Measurements from ENCODE around the gene AURKA.
"Not testable (repeated sequence)": the region's sequence is repeated elsewhere in the genome, so short reads cannot be mapped to it uniquely, and the experiment has no call there.

Gene AURKA

DNA sequence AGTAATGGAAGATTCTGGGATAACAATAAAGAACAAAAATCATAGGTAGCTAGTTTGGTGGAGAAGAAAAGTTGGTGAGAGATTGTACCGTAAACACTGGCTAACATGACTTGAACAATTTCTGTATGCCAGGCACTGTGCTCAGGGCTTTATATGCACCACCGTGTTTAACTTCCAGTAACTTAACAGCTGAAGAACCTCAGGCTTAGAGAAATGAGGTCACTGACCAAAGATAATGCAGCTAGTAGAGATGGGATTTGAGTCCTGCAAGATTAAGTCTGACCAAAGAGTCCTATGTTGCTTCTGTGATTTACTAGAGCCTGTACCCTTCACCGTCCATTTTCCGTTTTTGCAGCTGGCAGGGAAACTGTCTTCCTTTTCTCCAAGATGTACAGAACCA is 3.2 kb upstream of the AURKA start:
- Histone ChIP-seq H3K27ac (no peak overlapping the region), H3K4me1 (ENCODE audit: control insufficient read depth in 1 of 2, insufficient read depth in 1 of 2, low read depth in 1 of 2, low read length in 1 of 2) (peaks cover 29 to 31% of the 10 kb centered on the region in 2 experiments), H3K4me3 (ENCODE audit: low read depth in 1 of 2, low read length in 1 of 2) (no peak overlapping the region), H3K27me3 (no peaks in the 10 kb centered on the region), H3K36me3 (peaks cover 46% of the 10 kb centered on the region), H3K9me3 (no peaks in the 10 kb centered on the region)
- TF ChIP-seq, protein P1, sequence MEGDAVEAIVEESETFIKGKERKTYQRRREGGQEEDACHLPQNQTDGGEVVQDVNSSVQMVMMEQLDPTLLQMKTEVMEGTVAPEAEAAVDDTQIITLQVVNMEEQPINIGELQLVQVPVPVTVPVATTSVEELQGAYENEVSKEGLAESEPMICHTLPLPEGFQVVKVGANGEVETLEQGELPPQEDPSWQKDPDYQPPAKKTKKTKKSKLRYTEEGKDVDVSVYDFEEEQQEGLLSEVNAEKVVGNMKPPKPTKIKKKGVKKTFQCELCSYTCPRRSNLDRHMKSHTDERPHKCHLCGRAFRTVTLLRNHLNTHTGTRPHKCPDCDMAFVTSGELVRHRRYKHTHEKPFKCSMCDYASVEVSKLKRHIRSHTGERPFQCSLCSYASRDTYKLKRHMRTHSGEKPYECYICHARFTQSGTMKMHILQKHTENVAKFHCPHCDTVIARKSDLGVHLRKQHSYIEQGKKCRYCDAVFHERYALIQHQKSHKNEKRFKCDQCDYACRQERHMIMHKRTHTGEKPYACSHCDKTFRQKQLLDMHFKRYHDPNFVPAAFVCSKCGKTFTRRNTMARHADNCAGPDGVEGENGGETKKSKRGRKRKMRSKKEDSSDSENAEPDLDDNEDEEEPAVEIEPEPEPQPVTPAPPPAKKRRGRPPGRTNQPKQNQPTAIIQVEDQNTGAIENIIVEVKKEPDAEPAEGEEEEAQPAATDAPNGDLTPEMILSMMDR (IDR thresholded peaks at IDR 0.05): no peak

DNA sequence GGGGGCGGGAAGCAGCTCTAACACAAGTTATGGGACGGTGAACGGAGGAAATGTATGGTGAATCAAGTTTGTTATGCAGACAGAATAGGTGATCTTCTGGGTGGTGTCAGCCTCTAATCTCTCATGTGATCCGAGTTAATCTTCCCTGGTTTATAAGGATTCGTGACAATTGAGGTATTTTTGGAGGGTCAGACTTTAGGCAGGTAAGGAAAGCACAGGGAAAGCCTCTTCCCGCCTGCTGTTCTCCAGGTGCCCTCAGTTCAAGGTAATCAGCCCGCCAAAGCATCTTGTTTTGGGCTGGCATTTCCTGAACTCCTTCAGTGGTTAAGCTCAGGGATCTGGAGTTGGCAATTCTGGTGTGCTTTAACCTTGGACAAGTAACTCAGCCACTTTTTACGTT is 1.6 kb upstream of the AURKA start:
- Histone ChIP-seq H3K4me3 (ENCODE audit: low read depth in 1 of 2, low read length in 1 of 2) (peak overlapping the region; percentile 69 to 95), H3K4me1 (ENCODE audit: control insufficient read depth in 1 of 2, insufficient read depth in 1 of 2, low read depth in 1 of 2, low read length in 1 of 2) (peaks cover 25 to 26% of the 10 kb centered on the region in 2 experiments)

DNA sequence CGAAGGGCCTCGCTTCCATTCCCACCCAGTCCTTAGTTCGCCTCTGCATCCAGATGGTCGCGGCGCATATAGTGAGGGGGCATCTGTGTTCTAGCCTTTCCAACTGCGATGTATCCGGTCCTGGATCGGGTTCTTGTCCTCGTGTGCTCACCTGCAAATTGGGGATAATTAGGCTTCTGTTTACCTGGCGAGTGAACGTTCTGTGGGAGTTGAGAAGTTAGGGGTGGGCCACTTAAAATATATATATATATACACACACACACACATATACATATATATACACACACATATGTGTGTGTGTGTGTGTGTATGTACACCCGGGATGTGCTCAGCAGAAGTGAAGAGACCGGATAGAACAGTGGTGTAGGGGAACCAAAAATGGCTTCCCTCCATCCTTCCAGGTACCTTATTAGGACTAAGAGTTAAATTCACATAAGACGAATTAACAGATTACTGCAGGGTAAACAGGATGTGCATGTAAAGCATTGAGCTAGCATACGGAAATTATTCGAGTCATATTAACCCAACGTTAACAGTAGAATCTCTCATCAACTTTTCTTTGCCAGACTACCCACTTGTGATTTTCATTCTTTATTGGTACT is 967 bp upstream of the AURKA start:
- H3K4me1 ChIP-seq (ENCODE audit: control insufficient read depth in 1 of 2, insufficient read depth in 1 of 2, low read depth in 1 of 2, low read length in 1 of 2): peaks cover 25 to 26% of the 10 kb centered on the region in 2 experiments
- TF ChIP-seq, protein P1 (IDR thresholded peaks at IDR 0.05): no peak

More for the DNA sequence above, 1.6 kb upstream of the AURKA start:
- no peaks in the 10 kb centered on the region for H3K27me3 ChIP-seq
- TF ChIP-seq, protein P1 (IDR thresholded peaks at IDR 0.05): no peak
- peak overlapping the region; percentile 93 for H3K27ac ChIP-seq
- peaks cover 35% of the 10 kb centered on the region for H3K36me3 ChIP-seq
- no peaks in the 10 kb centered on the region for H3K9me3 ChIP-seq

DNA sequence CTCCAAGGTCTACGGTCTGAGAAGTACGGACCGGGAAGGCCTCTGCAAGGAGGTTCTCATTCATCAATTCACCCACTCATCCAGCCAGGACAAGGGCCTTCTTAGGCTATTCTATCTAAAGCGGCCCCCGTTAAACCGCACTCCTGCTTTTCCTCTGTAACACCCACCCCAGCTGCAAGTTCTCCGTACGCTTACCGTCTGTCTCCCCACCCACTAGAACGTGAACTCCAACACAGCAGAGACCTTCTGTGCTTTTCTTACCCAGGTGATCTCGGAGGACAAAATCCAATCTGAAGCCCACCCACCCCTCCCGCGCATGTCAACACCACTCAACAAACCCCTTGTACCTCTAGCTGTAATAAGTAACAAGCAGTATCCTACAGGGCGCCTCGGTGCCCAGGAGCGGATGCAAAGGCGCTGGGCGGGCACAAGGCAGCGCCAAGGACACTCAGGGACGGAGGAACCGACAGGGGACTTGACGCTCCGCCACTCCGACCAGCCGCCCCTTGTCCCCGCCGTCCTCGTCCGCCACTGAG is 351 bp downstream of the AURKA start:
- Histone ChIP-seq H3K4me1 (ENCODE audit: control insufficient read depth in 1 of 2, insufficient read depth in 1 of 2, low read depth in 1 of 2, low read length in 1 of 2) (peaks cover 25 to 26% of the 10 kb centered on the region in 2 experiments), H3K27me3 (no peaks in the 10 kb centered on the region), H3K4me3 (ENCODE audit: low read depth in 1 of 2, low read length in 1 of 2) (peak overlapping the region; percentile 69 to 95), H3K36me3 (peaks cover 15% of the 10 kb centered on the region), H3K27ac (peak overlapping the region; percentile 93), H3K9me3 (no peaks in the 10 kb centered on the region)
- TF ChIP-seq, protein P1 (IDR thresholded peaks at IDR 0.05): no peak

More for the DNA sequence above, 967 bp upstream of the AURKA start:
- H3K27ac ChIP-seq: peak overlapping the region; percentile 93
- no peaks in the 10 kb centered on the region for H3K27me3 ChIP-seq
- peaks cover 28% of the 10 kb centered on the region for H3K36me3 ChIP-seq
- no peaks in the 10 kb centered on the region for H3K9me3 ChIP-seq
- peak overlapping the region; percentile 69 to 95 for H3K4me3 ChIP-seq (ENCODE audit: low read depth in 1 of 2, low read length in 1 of 2)

DNA sequence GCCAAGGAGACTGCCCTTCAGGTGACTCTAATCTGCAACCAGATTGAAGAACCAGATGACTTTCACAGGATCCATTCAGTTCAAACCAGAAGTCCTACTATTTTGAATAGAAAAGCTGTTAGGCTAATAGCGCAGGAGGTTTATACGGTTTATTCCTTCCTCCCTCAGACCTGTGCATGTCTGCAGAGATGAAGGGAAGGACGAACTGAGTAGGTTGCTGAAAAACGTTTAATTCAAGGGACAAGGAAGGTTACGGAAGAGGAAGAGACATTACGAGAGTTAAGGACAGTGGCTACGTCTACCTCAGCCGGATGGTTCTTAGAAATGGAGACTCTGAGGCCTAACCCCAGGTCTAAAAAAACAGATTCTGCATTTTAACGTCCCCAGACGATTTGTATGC is 978 bp downstream of the AURKA start:
- Histone ChIP-seq H3K4me3 (ENCODE audit: low read depth in 1 of 2, low read length in 1 of 2) (peak overlapping the region; percentile 69 to 95), H3K36me3 (peaks cover 14% of the 10 kb centered on the region), H3K4me1 (ENCODE audit: control insufficient read depth in 1 of 2, insufficient read depth in 1 of 2, low read depth in 1 of 2, low read length in 1 of 2) (peaks cover 25 to 26% of the 10 kb centered on the region in 2 experiments), H3K27me3 (no peaks in the 10 kb centered on the region), H3K9me3 (no peaks in the 10 kb centered on the region), H3K27ac (peak overlapping the region; percentile 93)
- TF ChIP-seq, protein P1 (IDR thresholded peaks at IDR 0.05): no peak

DNA sequence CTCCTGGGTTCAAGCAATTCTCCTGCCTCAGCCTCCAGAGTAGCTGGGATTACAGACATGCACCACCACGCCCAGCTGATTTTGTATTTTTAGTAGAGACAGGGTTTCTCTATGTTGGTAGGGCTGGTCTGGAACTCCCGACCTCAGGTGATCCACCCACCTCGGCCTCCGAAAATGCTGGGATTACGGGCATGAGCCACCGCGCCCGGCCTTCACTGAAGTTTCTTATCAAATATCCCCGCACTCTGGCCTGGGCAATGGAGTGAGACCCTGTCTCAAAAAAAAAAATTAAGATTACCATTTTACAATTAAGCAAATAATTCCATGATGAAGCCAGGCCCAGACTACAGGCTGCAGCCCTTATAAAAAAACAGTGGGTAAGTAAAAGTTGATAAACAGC is 1.6 kb downstream of the AURKA start:
- not testable (repeated sequence) for H3K9me3 ChIP-seq; H3K27ac ChIP-seq; H3K4me3 ChIP-seq (ENCODE audit: low read depth in 1 of 2, low read length in 1 of 2); H3K27me3 ChIP-seq
- Histone ChIP-seq H3K4me1 (ENCODE audit: control insufficient read depth in 1 of 2, insufficient read depth in 1 of 2, low read depth in 1 of 2, low read length in 1 of 2) (peaks cover 25 to 26% of the 10 kb centered on the region in 2 experiments), H3K36me3 (peaks cover 14% of the 10 kb centered on the region)
